Duodenal mucosa (tissue), 2 donors: Measurements from ENCODE around the gene LATS2.

Experiments
- H3K27ac ChIP-seq: one replicate; pipeline ENCODE4 v1.7.0; 2013; ENCODE audit warnings: low read depth, low read length
- H3K27me3 ChIP-seq, 2 donors: one replicate each; pipeline ENCODE4 v1.7.0; 2013; ENCODE audit warnings: low read length in 2 of 2, control low read depth in 1 of 2; ENCODE audit not compliant: insufficient read depth in 2 of 2, control insufficient read depth in 1 of 2
- H3K36me3 ChIP-seq, 2 donors: one replicate each; pipeline ENCODE4 v1.7.0; 2013; ENCODE audit warnings: low read length in 2 of 2, control low read depth in 1 of 2; ENCODE audit not compliant: insufficient read depth in 2 of 2, control insufficient read depth in 1 of 2
- H3K4me1 ChIP-seq, 2 donors: one replicate each; pipeline ENCODE4 v1.7.0; 2013; ENCODE audit warnings: low read length in 2 of 2, control low read depth in 1 of 2; ENCODE audit not compliant: insufficient read depth in 2 of 2, control insufficient read depth in 1 of 2
- H3K4me3 ChIP-seq, 2 donors: one replicate each; pipeline ENCODE4 v1.7.0; 2013; ENCODE audit warnings: low read length in 2 of 2, low read depth in 1 of 2
- H3K9ac ChIP-seq, 2 donors: one replicate each; pipeline ENCODE4 v1.7.0; 2013; ENCODE audit warnings: low read length in 2 of 2, low read depth in 1 of 2
- H3K9me3 ChIP-seq, 2 donors: one replicate each; pipeline ENCODE4 v1.7.0; 2013; ENCODE audit warnings: low read length in 2 of 2, control low read depth in 1 of 2; ENCODE audit not compliant: control insufficient read depth in 1 of 2

LATS2 gene

DNA sequence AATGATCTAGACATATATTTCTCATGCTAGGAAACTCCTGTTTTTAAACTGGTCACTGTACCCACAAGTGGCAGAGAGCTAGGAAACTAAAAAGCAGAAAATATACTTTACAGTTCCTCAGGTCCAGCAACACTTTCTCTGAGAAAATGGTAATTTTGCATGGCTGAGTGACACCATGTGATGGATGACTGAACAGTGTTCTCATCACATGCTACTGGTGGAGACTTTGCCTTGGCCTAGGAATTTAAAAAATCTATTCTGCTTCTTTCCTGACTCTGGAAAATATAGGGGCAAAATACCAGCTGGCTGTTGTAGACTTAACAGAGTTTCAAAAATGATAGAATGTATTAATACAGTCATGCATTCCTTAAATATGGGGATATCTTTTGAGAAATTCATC lies 50.0 kb downstream of the LATS2 start:
- Histone ChIP-seq H3K9ac (no peak overlapping the region), H3K4me1 (peaks cover 3 to 9% of the 10 kb centered on the region in 2 donors), H3K36me3 (no peaks in the 10 kb centered on the region), H3K9me3 (no peaks in the 10 kb centered on the region), H3K27ac (no peak overlapping the region), H3K4me3 (no peak overlapping the region), H3K27me3 (no peaks in the 10 kb centered on the region)

DNA sequence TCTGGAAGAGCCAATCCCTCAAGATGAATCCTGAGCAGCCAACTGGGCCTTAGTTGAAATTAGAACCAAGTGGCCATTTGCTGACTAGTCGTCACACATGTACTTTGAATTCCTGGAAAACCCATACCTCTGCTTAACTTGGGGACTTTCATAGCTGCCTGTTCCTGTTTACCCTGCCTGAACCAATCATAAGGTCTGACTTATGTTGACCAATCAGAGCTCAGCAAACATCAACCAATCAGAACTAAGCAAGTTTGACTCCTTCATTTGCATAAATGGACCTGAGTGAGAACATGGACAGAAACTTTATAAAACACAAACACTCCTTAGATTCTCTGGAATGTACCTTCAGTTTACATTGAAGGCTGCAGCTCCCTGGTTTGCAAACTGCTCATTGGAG lies 50.8 kb downstream of the LATS2 start:
- Histone ChIP-seq H3K4me1 (peaks cover 3 to 9% of the 10 kb centered on the region in 2 donors), H3K9ac (no peak overlapping the region), H3K27me3 (no peaks in the 10 kb centered on the region), H3K4me3 (no peak overlapping the region), H3K9me3 (no peaks in the 10 kb centered on the region), H3K27ac (no peak overlapping the region), H3K36me3 (no peaks in the 10 kb centered on the region)

DNA sequence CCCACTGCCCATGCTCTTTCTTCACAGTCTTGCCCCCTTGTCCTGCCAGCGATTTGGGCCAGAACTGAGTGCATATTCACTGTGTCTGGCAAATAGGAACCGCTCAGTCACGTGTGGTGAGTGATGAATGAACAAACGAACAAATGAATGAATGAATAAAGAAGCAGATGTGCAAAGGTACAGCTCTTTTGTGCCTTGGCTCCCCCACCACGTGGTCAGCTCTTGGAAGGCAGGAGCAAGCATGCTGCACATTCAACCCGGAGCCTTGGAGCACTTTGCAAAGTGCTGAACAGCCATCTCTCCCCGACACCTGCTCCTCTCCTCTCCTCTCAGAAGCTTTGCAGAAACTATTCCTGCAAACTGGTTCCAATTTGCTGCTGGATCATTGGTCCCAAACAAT lies 52.4 kb downstream of the LATS2 start:
- no peaks in the 10 kb centered on the region for H3K27me3 ChIP-seq

DNA sequence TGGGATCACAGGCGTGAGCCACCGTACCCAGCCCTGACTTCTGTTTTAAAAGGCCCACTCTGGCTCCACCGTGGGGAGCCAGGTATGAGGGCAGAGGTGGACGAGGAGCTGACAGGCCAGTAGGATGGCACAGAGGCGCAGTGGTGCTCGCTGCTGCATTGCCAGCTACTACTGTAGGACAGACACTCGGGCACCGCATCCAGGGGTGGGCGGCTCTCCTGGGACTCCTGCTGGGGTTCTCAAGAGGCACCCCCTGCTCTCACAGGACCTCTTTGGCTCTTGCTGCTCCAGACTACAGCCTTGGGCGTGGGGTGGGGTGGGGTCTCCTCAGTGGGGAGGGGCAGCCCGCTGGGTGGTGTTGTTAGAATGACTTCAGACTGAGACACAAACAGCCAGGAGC lies 53.4 kb downstream of the LATS2 start:
- H3K4me1 ChIP-seq = no peaks in the 10 kb centered on the region
- H3K9me3 ChIP-seq = no peaks in the 10 kb centered on the region
- no peak overlapping the region for H3K27ac ChIP-seq

More for the DNA sequence above, 52.4 kb downstream of the LATS2 start:
- Histone ChIP-seq H3K4me1 (peaks cover 0 to under 1% of the 10 kb centered on the region in 2 donors), H3K36me3 (no peaks in the 10 kb centered on the region), H3K9ac (no peak overlapping the region), H3K9me3 (no peaks in the 10 kb centered on the region), H3K4me3 (no peak overlapping the region), H3K27ac (no peak overlapping the region)

DNA sequence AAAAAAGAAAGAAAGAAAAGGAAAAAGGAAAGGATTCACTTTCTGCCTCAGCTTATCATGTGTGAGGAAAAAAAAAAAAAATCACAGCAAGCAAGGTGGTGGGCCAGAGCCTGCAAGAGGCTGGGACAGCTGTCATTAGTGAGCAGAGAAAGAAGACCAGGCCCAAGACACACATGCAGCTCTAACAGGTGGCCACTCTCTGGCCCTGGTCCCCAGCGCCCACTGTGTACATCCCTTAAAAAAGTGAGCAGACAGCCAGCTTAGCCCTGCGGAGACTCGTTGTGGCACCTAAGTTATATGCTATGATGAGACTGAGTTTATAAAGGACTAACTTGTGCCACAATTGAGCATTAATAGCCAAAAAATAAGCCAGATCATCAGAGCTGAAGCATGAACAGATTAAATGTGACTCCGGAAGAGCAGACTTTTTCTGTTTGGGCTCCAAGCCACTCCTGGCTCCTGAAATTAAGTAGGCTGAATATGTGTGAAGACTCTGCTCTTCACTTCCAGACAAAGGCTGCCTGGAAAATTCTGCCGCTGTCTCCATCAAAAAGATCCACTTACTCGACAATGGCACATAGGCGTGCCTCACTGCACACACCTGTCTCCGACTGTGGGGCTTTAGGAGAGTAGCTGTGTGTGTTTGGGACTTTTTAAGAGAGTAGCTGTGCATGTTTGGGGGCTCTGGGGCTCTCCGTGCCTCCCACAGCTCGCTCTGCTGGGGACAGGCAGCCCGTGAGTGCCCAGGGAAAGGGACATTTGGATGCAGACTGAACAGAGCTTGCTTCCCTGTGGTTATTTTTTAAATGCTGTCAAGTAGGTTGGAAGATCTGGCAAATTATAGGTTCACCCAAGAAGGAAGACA lies 55.0 kb downstream of the LATS2 start:
- Histone ChIP-seq H3K9ac (no peak overlapping the region), H3K9me3 (peaks cover 0 to 2% of the 10 kb centered on the region in 2 donors), H3K4me3 (no peak overlapping the region), H3K4me1 (no peaks in the 10 kb centered on the region), H3K27ac (no peak overlapping the region), H3K36me3 (no peaks in the 10 kb centered on the region), H3K27me3 (no peaks in the 10 kb centered on the region)

More for the DNA sequence above, 53.4 kb downstream of the LATS2 start:
- Histone ChIP-seq H3K36me3 (no peaks in the 10 kb centered on the region), H3K27me3 (no peaks in the 10 kb centered on the region), H3K4me3 (no peak overlapping the region), H3K9ac (no peak overlapping the region)

DNA sequence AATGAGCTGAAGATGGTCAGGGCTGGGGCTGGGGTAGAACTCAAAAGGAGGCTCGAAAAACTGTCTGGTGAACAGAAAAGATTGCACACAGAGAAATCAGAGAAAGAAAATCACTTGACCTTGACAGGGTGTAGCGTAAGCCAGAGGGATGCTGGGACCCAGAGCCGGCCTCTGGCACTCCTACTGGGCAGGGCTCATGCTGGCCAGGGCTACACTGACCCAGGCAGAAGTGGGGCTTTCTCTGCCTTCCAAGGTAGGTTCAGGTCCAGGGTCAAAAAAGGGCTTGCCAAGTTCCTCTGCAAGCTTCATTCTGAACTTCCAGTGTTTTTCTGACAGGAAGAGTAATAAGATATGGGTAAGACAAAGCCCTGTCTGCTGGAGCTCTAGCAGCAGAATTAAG lies 56.2 kb downstream of the LATS2 start:
- no peak overlapping the region for H3K27ac ChIP-seq
- H3K9ac ChIP-seq = no peak overlapping the region
- H3K36me3 ChIP-seq = no peaks in the 10 kb centered on the region
- H3K4me1 ChIP-seq = no peaks in the 10 kb centered on the region
- H3K4me3 ChIP-seq = no peak overlapping the region
- peaks cover 0 to 2% of the 10 kb centered on the region in 2 donors for H3K9me3 ChIP-seq
- H3K27me3 ChIP-seq = no peaks in the 10 kb centered on the region

DNA sequence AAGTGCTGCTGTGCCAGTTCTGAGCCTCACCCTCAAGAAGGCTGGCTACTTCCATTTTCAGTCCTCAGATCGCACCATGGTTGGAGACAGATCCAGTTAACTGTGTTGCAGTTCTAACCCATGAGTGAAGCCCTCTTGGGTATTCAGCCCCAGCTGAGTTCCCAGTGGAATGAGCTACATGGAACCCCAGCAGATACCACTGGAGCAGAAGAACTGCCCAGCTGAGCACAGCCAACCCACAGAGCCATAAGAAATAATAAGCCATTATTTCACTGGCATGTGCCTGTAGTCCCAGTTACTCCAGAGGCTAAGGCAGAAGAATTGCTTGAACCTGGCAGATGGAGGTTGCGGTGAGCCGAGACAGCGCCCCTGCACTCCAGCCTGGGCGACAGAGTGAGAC lies 59.9 kb downstream of the LATS2 start:
- Histone ChIP-seq H3K4me1 (no peaks in the 10 kb centered on the region), H3K27me3 (no peaks in the 10 kb centered on the region), H3K4me3 (no peak overlapping the region), H3K36me3 (no peaks in the 10 kb centered on the region), H3K27ac (no peak overlapping the region), H3K9ac (no peak overlapping the region), H3K9me3 (peaks cover 0 to 2% of the 10 kb centered on the region in 2 donors)

DNA sequence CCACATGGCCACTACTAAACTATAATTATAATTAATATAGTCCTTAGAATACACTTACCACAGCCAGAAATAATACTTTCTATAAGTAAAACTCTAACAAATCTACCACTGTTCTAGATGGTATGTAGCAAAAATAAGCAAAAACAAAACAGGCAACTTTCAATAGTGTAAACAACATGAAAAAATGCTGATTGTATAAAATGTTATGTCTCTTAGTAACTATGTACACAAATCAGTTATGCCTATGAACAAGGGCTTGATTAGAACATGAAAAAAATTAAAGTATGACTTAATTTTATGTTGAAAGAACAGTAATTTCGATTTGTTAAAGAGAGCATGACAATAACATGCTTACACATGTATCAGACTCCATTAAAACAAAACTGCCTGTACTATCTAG lies 60.7 kb downstream of the LATS2 start:
- no peaks in the 10 kb centered on the region for H3K4me1 ChIP-seq
- no peak overlapping the region for H3K27ac ChIP-seq
- no peak overlapping the region for H3K4me3 ChIP-seq
- H3K9ac ChIP-seq = no peak overlapping the region
- no peaks in the 10 kb centered on the region for H3K27me3 ChIP-seq
- H3K9me3 ChIP-seq = peaks cover 0 to 2% of the 10 kb centered on the region in 2 donors
- no peaks in the 10 kb centered on the region for H3K36me3 ChIP-seq

DNA sequence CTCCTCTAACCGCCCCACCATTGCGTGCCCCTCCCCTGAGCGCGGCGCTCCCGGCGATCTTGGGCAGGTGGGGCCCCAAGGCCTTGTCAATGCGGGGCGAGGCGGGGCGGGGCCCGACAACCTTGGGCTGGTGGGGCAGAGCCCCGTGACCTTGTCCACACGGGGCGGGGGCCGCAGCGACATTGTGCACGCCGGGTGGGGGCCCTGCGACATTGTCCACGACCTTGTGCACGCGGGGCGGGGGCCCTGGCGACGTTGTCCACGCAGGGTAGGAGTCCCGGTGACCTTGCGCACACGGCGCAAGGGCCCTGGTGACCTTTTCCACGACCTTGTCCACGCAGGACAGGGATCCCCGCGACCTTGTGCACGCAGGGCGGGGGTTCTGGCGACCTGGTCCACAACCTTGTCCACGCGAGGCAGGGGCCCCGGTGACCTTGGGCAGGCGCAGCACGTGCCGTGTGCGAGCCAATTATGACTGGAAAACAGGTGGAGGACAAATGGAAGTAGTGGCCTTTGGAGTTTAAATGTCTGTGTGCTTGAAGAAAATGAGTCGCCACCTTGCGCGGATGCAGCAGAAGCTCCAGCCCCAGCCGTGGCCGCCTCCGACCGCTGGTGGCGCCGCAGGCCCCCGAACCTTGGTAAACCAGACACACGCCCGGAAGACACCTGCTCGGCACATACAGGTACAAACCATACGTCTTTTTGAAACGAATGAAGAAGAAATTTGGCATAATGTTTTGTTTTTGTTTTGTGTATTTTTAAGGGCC lies 62.6 kb downstream of the LATS2 start:
- no peak overlapping the region for H3K27ac ChIP-seq
- H3K9me3 ChIP-seq = peaks cover 0 to 2% of the 10 kb centered on the region in 2 donors
- no peaks in the 10 kb centered on the region for H3K36me3 ChIP-seq
- no peak overlapping the region for H3K9ac ChIP-seq
- H3K4me3 ChIP-seq = no peak overlapping the region
- no peaks in the 10 kb centered on the region for H3K27me3 ChIP-seq
- no peaks in the 10 kb centered on the region for H3K4me1 ChIP-seq
